GM21423 (cell line): ENCODE data around the gene TMEM108.
A peak's percentile ranks its signal among the peaks of the same experiment; 100 is the strongest.

Experiments
- ATAC-seq: cut with Tn5 transposase; IDR thresholded peaks from one replicate; pipeline ENCODE4 v1.9.1; 2021; ENCODE audit warnings: mild to moderate bottlenecking, moderate library complexity; ENCODE audit not compliant: unreplicated experiment

The TMEM108 gene

DNA sequence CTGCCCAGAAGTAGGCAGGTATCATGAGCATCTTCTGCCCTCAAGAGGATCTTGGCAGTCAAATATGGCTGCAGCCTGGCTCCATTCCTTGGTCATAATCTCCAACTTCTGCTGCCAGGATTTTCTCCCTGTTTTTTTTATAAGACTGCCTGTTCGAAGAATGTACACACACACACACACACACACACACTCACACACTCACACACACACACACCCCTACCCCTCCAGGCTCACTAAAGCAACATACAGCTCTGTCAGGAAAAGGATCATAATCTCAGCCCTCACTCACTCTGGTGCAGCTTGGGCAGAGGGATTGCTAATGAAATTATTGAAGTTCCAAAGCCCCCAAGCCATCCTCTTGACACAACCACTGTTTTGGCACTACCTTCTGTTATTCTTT lies 232.4 kb downstream of the TMEM108 start:
- ATAC-seq, result no peak

DNA sequence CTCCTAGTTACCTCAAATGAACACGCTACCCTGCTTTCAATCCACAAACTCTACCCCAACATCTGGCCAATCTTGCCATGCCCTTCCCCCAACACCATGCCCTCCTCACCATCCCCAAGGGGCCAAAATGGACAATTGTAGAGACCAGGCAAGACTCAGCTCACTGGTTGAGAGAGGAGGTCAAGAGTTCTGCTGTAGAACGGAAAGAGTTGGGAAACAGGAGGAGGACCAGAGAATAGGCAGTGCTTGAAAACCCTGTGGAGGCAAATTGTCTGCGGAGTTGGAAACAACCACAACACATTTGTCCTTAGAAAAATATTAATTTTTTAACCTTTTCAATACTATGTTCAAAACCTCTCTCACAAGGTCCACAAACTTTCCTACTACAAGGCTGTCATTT lies 232.9 kb downstream of the TMEM108 start:
- ATAC-seq, result no peak

DNA sequence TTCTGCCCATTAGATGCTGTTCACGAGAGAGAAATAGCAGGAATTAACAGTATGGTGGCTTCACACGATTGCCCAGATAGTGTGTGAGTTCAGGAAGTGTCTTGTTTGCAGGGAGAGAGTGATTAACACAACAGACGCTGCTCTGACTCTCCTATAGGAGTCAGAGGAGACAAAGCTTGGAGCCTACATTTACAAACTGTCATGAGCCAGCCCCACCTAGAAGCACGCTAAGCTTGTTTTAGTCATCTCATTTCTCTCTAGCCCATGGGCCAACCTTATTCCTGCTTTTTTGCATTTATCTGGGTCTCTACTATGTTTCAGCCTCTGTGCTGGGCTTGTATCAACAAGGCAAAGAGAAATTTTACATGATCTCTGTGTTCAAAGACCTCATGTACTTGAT lies 233.3 kb downstream of the TMEM108 start:
- no peak for ATAC-seq

DNA sequence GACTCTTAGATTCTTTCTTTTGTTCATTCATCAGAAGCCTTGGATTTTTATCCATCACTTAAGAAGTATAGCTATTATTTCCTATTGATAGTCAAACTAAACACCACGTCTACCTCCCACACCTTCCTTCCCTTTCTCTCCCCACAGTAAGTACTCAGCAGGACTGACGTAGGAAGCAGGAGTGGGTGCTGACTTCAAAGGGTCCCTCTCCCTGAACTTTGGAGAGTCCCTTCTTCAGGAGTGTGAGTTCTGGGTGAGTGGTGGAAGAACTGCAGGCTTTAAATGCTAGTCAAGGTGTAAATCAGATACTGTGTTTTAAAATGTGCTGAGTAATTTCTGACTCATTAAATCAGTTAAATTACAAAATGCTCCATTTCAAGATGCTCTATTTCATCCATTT lies 235.2 kb downstream of the TMEM108 start:
- ATAC-seq, result no peak

DNA sequence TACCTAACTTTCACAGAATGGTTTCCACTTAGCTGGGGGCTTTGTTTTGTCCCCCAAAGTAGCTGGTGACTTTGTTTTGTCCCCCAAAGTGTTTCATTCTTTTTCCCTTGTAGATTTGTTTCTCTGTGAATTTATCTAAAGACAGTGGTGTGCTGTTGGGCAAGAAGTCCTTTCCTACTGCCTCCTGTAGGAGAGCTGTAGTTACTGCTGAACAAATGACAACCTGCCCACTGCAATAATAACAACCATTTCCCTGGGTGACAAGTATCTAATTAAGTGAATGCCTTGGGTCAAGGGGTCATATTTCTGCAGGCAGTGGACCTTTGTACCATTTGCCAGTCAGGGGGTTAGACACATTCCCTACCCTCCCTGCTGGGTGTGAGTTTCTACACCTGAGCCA lies 236.3 kb downstream of the TMEM108 start:
- no peak for ATAC-seq

DNA sequence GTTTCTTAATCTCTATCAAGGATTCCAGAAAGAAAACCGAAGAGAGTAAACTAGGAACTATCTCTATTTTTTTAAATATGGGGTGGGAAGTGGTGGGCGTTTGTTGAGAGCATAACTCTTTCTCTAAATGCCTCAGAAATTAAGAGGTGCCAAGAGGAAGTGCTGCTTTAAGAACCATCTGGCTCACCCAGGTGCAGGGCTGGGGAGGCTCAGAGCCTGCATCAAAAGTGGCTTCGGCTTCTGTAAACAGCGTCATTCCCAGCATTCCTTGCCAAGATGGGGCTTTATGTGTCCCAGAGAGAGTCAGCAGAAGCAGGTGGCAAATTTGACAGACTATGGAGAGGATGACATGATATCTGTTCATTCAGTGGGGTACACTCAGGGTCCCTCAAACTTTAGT lies 238.4 kb downstream of the TMEM108 start:
- ATAC-seq, result no peak

DNA sequence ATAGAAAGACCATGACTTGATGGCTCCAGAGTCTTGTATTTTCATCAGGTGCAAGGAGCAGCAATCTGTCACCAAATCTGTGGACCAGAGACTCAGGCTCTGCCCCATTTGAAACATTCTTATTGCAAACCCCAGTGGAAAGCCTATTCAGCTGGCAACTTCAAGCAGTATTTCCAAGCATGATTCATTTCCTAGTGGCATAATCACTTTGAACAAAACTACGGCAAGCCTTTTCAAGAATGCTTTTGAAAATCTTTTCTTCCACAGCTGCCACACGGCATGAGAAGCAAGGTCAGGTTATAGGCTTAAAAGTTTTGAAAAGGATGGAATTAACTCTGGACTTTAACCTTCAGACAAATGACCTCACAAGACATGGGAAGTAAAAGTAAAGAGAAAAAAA lies 239.6 kb downstream of the TMEM108 start:
- no peak for ATAC-seq

DNA sequence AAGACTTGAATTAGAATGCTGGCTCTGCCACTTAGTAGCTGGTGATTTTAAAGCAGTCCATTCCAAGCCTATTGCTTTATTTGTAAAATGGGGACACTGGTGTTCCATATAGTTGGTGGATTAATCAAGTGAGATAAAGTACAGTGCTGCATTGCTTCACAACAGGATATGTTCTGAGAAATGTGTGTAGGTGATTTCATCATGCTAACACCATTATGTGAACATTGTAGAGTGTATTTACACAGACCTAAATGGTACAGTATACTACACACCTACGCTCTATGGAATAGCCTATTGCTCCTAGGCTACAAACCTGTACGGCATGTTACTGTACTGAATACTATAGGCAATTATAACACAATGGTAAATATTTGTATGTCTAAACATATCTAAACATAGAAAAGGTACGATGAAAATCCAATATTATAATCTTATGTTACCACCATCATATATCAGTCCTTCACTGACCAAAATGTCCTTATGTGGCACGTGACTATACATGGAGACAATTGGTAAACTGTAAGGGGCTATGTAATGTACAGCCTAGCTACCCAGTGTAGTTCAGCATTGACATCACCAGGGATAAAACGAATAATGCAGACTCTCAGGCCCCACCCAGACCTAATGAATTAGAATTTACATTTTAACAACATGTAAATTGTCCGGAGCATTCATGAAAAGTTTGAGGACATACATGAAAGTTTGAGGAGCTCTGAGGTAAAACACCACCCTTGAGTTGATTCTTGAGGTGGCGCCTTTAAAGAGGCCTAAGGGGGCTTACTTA lies 240.3 kb downstream of the TMEM108 start:
- no peak for ATAC-seq

DNA sequence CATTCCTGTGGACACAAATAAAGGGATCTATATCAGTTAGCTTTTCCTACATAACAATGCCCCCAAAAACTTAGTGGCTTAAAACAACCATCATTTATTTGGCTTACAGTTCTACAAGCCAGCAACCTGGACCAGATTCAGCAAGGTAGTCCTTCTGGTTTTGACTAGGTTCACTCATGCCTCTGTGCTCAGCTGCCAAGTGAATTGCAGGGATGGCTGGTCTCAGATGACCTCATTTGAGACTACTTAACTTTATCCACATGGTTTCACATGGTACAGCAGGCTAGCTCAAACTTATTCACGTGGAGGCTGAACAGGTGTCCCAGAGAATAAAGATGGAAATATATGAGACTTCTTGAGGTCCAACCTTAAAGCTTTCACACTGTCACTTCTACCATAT lies 242.4 kb downstream of the TMEM108 start:
- no peak for ATAC-seq

DNA sequence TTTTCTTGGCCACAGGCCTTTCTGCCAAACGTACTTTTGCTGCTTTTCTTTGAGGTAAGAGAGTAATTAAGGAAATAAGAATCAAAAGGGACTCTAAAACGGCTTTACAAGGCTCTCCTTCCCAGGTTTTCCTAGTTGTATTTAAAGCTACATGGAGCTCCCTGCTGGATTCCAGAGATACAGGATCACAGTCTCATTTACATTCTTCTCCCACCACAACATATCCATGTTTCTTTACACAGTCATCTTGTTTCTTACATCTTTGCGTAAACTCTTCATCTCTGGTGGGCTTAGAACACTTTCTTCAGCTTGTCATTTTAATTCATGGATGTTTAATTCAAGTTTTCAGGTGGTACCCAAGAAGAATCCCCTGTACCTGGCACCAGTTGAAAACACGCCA lies 244.0 kb downstream of the TMEM108 start:
- no peak for ATAC-seq

DNA sequence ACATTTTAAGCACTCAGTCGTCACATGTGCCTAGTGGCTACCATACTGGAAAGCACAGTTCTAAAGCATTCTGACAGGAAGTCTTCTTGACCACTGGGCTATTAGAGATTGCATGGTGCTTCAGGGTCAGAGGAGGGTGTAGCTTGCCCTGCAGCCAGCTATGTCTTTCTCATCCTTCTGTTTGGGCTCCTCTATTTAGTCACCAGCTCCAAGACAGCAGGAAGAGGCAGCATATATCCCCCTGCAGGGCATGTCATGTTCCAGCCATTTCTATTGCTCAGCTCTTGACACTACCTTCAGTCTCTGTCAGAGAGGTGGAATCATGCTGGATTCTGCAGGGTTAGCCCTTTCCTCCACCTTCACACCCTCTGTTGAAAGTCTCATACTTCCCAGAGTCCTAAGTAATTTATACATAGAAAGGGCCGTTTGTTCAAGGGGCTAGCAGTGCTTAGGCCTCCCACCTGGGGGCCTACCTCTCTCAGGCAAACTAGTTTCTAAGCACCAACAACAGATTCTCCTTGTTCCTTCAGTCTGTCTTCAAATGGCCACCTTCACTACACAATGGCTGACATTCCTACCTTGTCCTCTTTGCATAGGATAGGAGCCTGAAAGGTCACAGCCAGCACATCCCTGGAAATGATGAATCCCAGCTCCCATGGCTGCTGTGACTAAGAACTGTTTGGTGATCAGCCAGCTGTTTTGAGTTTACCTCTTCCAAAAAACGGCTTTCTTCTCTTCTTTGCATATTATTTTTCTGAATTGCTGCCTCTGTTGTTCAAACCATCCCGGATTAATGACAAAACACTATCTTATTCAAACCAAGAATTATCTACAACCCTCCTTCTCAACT lies 246.0 kb downstream of the TMEM108 start:
- no peak for ATAC-seq

DNA sequence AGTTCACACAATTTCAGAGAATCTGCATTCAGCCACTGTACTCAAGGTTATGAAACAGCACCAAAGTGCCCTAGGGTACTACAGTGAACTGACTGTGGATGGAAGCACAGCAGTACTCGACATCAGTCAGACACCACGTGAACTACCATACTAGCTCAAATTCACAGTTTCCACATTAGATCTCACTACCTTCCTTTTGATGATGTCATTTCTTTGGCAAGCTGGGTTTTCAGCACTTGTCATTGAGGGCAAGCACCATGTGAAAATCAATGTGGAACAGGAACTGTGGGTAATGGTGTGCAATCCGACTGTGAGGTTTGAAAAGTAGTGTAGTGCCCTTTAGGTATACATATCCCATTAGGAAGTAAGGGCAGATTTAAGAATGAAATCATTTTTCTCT lies 251.1 kb downstream of the TMEM108 start:
- ATAC-seq, result no peak

DNA sequence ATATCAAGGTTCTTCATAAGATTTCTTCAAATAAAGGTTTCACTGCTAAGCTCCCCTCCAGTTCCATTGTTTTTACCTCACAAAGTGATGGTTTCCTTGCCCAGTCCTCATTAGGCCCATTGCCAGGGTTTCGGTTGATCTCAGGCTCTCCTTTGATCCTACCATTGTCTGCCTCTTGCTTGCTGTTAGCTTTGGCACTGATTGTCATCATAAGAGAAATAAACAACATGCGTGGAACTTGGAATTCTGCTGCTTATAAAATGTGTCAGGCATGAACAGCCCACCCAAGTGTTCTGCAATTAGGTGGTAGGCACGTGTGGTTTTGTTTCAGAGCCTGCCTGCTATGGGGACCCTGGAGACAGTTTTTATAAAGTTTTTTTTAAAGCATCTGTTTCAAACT lies 254.1 kb downstream of the TMEM108 start:
- no peak for ATAC-seq

DNA sequence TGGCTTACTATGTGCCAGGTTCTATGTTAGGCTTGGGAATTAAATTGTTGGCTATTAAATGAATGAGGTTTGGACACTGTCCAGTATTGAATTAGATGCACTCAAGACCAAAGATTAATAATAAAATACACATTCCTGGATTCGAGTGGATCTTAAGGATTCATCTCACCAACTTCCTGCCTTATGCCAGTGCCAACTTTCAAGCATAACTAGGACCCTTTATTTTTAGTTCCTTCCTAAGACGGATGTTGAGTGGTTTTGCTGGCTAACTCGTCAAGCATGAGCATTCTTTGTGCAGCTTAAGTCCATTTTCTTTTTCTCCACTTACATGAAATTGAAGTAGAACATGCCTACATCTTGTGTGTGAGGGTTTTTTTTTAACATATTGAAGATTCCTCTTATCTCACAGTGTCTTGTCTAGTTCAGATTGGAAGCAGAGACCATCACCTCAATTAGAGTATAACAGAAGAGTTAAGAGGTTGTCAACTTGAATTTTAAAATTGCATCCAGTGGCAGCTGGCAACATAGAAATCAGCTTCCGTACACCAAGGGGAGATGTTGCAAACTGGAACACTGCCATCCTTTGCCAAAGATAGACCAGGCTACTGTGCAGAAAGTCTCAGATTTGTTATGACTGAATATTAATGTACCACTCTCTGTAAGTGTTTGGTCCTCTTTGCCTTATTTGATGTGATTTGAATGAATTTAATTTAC lies 255.4 kb downstream of the TMEM108 start:
- ATAC-seq, result no peak

DNA sequence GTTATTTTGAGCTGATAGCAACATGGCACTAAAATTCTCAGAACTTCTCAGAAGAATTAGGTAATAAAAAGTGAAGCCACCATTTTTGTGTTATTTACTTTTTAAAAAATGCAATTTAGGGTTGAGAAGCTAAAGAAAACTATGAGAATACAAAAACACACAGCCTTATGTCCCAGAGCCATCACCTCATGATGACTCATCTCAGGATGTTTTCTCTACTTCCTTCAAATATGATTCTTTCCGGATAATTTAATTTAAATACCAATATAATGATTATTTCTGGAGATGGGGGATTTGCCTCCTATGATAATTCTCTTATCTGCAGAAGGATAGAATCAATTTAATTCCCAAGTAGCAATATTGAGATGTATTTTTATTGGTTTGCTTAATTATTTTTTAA lies 256.1 kb downstream of the TMEM108 start:
- no peak for ATAC-seq

DNA sequence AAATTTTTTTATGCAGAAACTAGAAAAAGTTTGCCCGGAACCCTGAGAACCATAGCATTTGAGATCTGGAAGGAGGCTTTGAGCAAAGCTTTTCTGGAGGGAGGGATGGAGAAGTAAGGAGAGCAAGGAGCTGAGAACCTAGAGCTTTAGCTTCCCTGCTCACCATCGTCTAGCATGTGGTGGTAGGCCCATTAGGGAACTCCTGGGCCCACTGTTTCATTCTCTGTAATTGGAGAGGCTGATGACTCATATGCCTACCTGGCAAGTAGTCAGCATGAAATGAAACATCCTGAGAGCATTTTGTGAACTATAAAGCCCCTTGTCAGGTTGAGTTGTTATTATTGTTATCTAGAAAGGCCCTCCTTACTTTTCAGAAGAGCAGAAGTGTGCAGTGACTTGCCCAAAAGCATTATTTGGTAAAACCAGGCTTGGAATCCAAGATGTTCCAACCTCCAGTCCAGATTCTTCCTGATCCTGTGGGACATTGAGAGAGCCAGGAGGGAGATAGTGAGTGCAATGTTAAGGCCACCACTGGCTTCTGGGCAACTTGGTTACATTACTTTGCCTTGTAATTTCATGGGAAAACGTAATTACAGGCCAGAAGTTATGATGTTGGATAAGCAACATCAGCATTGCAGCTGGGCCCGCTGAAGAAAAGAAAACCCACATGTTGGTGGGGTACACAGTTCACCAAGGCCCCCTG lies 257.2 kb downstream of the TMEM108 start:
- ATAC-seq, result peak; percentile 67

DNA sequence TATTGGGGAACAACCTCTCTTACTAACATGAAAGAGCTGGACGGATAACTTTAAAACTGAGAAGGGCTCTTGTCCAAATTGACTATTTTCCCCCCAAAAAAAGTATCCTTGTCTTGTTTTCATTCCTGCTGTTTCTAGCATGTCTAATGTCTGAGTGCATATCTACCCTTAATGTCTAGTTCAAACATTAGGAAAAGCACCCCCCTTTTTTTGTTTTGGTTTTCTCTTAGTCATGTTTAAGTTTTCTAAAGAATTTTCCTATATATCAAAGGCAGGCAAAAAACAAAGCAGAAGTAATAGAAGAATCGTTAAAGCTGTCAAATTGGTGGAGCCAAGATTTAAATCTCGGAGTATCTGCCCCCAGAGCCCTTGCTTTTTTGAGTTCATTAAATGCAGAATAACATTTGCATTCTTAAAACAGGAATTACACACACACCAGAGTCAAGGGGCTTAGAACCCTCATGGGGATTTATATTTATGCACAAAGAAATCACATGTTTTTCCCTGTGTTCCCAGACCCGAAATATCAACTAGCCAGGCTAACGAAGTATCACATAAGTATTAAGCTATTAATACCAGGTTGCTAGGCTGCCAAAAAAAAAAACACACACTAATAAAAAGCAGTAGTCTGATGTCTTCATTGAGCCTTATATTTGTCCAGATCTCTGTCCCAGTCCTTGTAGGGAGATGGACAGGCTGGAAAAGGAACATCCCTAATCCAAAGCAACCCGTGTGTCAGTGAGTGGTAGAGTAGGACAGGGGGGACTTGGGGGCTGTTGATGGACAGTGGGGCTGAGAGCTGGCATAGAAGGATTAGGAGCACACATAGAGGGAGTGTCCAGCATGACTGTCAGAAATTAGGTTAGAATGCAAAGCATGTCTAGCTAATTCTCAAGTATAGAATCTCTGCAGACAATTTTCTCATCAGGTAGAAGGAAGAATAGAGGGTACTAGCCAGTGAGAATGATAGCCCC lies 258.0 kb downstream of the TMEM108 start:
- ATAC-seq, result no peak

DNA sequence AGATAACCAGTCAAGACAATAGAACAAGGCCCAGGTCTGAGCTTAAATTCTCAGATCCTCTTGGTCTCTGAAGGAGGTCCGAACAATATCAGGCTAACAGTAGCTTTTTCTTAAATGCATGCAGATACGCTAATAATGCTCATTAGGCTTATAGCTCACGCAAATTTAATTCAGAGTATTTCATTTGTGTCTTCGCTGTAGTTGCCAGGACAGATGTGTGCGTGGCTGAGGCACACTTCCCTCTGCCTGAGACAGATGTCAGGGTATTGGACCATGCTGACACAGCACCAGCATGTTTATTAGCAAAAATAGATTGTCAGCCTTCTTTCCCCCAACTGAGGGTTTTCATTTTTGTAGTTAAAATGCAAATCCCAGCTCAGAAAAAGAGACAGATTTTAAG lies 258.8 kb downstream of the TMEM108 start:
- ATAC-seq, result no peak

DNA sequence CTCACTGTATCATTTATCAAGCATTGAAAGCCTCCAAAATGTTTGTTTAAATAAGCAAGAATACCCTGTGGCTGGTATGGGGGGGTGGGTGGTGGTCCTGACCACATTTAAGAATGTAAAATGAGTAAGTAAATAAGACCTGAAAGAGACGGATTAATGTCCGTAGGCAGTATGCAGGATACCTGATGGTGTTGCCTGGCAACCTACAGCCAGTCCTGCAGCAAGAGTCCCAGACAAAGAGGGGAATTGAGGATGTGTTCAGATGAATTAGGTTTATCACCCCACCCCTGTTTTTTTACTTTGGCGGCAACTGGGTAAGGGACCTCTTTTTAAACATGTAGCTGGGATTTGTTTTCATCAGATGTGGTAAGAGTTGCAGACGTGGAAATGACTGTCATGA lies 261.9 kb downstream of the TMEM108 start:
- ATAC-seq, result no peak

DNA sequence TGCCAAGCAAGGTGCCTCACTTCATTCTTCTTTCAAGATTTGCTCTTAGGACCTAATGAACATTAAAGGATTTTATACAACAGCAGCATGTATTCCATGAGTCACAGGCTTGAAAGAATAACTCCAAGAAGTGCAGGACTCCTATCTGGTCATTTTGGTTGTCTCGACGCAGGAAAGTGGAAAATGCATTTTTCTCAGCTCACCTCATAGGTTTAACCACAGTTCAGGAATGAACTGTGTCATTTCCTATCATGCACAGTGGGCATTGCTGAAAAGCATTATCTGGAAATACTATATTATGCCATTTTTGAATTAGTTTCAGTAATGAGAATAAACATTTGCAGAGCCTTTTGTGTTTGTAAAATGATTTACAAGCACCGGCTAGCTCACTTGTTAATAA lies 263.0 kb downstream of the TMEM108 start:
- no peak for ATAC-seq
